T-helper 2 cell treated with Interferon-gamma antibody and Interleukin-4, amounts not matched to agents 5 μg/mL and 100 μg/mL, for 36 hours (primary cell): ENCODE data around the gene CFAP54.

Experiments
- DNase-seq: peaks from one replicate; pipeline ENCODE4 v3.0.0; 2021; ENCODE audit warnings: low spot score
- H3K27ac Mint-ChIP-seq: one replicate; pipeline ENCODE4 v1.8.0; 2021; ENCODE audit warnings: mild to moderate bottlenecking, mixed read lengths
- H3K27me3 Mint-ChIP-seq: one replicate; pipeline ENCODE4 v1.8.0; 2021; ENCODE audit warnings: low read depth, mixed read lengths
- H3K36me3 Mint-ChIP-seq: one replicate; pipeline ENCODE4 v1.8.0; 2021; ENCODE audit warnings: low read depth, mixed read lengths
- H3K4me1 Mint-ChIP-seq: one replicate; pipeline ENCODE4 v1.8.0; 2021; ENCODE audit warnings: low read depth, mixed read lengths
- H3K4me3 Mint-ChIP-seq: one replicate; pipeline ENCODE4 v1.8.0; 2022; ENCODE audit warnings: mild to moderate bottlenecking, moderate library complexity, mixed read lengths
- H3K9me3 Mint-ChIP-seq: one replicate; pipeline ENCODE4 v1.8.0; 2021; ENCODE audit warnings: mixed read lengths

Gene CFAP54

GRCh38 chr12:96806272-96806671 lies 316.9 kb downstream of the CFAP54 start:
- Mint-ChIP-seq H3K4me1 (no peaks in the 10 kb centered on the region), H3K9me3 (peaks cover 5% of the 10 kb centered on the region)

GRCh38 chr12:96807741-96808140 lies 318.4 kb downstream of the CFAP54 start:
- H3K4me1 Mint-ChIP-seq = no peaks in the 10 kb centered on the region

More at GRCh38 chr12:96806272-96806671, 316.9 kb downstream of the CFAP54 start:
- no peaks in the 10 kb centered on the region for H3K36me3 Mint-ChIP-seq
- H3K27me3 Mint-ChIP-seq = no peaks in the 10 kb centered on the region
- H3K4me3 Mint-ChIP-seq = no peak overlapping the region
- DNase-seq = no peak
- H3K27ac Mint-ChIP-seq = no peak overlapping the region

GRCh38 chr12:96808587-96808986 lies 319.2 kb downstream of the CFAP54 start:
- Mint-ChIP-seq H3K36me3 (no peaks in the 10 kb centered on the region), H3K4me1 (no peaks in the 10 kb centered on the region), H3K27ac (no peak overlapping the region), H3K9me3 (peaks cover 5% of the 10 kb centered on the region), H3K27me3 (no peaks in the 10 kb centered on the region), H3K4me3 (no peak overlapping the region)
- DNase-seq = no peak

More at GRCh38 chr12:96807741-96808140, 318.4 kb downstream of the CFAP54 start:
- no peaks in the 10 kb centered on the region for H3K27me3 Mint-ChIP-seq
- no peak for DNase-seq
- peaks cover 5% of the 10 kb centered on the region for H3K9me3 Mint-ChIP-seq
- H3K27ac Mint-ChIP-seq = no peak overlapping the region
- H3K36me3 Mint-ChIP-seq = no peaks in the 10 kb centered on the region
- no peak overlapping the region for H3K4me3 Mint-ChIP-seq

GRCh38 chr12:96809522-96809921 lies 320.1 kb downstream of the CFAP54 start:
- Mint-ChIP-seq H3K4me3 (no peak overlapping the region), H3K9me3 (peaks cover under 1% of the 10 kb centered on the region), H3K27me3 (no peaks in the 10 kb centered on the region), H3K27ac (no peak overlapping the region), H3K4me1 (no peaks in the 10 kb centered on the region), H3K36me3 (no peaks in the 10 kb centered on the region)
- DNase-seq = no peak

- Mint-ChIP-seq H3K4me3 (no peak overlapping the region), H3K4me1 (no peaks in the 10 kb centered on the region), H3K27me3 (no peaks in the 10 kb centered on the region), H3K36me3 (no peaks in the 10 kb centered on the region), H3K27ac (no peak overlapping the region), H3K9me3 (no peaks in the 10 kb centered on the region)
- no peak for DNase-seq
Observed at GRCh38 chr12:96810057-96810456, 320.7 kb downstream of the CFAP54 start.

GRCh38 chr12:96810477-96810876 lies 321.1 kb downstream of the CFAP54 start:
- Mint-ChIP-seq H3K27ac (no peak overlapping the region), H3K9me3 (no peaks in the 10 kb centered on the region), H3K36me3 (no peaks in the 10 kb centered on the region), H3K27me3 (no peaks in the 10 kb centered on the region), H3K4me1 (no peaks in the 10 kb centered on the region), H3K4me3 (no peak overlapping the region)
- no peak for DNase-seq

GRCh38 chr12:96811083-96811482 lies 321.7 kb downstream of the CFAP54 start:
- no peaks in the 10 kb centered on the region for H3K4me1 Mint-ChIP-seq
- no peaks in the 10 kb centered on the region for H3K36me3 Mint-ChIP-seq
- H3K4me3 Mint-ChIP-seq = no peak overlapping the region
- no peaks in the 10 kb centered on the region for H3K9me3 Mint-ChIP-seq
- H3K27ac Mint-ChIP-seq = no peak overlapping the region
- no peaks in the 10 kb centered on the region for H3K27me3 Mint-ChIP-seq
- no peak for DNase-seq

- Mint-ChIP-seq H3K4me1 (no peaks in the 10 kb centered on the region), H3K4me3 (no peak overlapping the region), H3K27me3 (no peaks in the 10 kb centered on the region), H3K36me3 (no peaks in the 10 kb centered on the region), H3K27ac (no peak overlapping the region), H3K9me3 (no peaks in the 10 kb centered on the region)
- no peak for DNase-seq
Observed at GRCh38 chr12:96812153-96812552, 322.8 kb downstream of the CFAP54 start.

GRCh38 chr12:96814200-96814599 lies 324.8 kb downstream of the CFAP54 start:
- Mint-ChIP-seq H3K27me3 (no peaks in the 10 kb centered on the region), H3K4me3 (no peak overlapping the region), H3K36me3 (no peaks in the 10 kb centered on the region), H3K4me1 (no peaks in the 10 kb centered on the region), H3K9me3 (no peaks in the 10 kb centered on the region), H3K27ac (no peak overlapping the region)
- no peak for DNase-seq

GRCh38 chr12:96821592-96821991 lies 332.2 kb downstream of the CFAP54 start:
- Mint-ChIP-seq H3K36me3 (no peaks in the 10 kb centered on the region), H3K4me3 (no peak overlapping the region), H3K27me3 (no peaks in the 10 kb centered on the region), H3K27ac (no peak overlapping the region), H3K9me3 (no peaks in the 10 kb centered on the region), H3K4me1 (no peaks in the 10 kb centered on the region)
- DNase-seq = no peak

GRCh38 chr12:96822641-96823040 lies 333.3 kb downstream of the CFAP54 start:
- Mint-ChIP-seq H3K27ac (no peak overlapping the region), H3K9me3 (no peaks in the 10 kb centered on the region), H3K4me1 (no peaks in the 10 kb centered on the region), H3K4me3 (no peak overlapping the region), H3K36me3 (no peaks in the 10 kb centered on the region), H3K27me3 (no peaks in the 10 kb centered on the region)
- no peak for DNase-seq

GRCh38 chr12:96824074-96824837 lies 334.9 kb downstream of the CFAP54 start:
- Mint-ChIP-seq H3K27me3 (no peaks in the 10 kb centered on the region), H3K36me3 (no peaks in the 10 kb centered on the region), H3K9me3 (no peaks in the 10 kb centered on the region), H3K4me3 (no peak overlapping the region), H3K4me1 (no peaks in the 10 kb centered on the region), H3K27ac (no peak overlapping the region)
- DNase-seq = no peak

- DNase-seq = no peak
- no peaks in the 10 kb centered on the region for H3K4me1 Mint-ChIP-seq
- no peak overlapping the region for H3K27ac Mint-ChIP-seq
- no peaks in the 10 kb centered on the region for H3K36me3 Mint-ChIP-seq
- H3K9me3 Mint-ChIP-seq = no peaks in the 10 kb centered on the region
- H3K27me3 Mint-ChIP-seq = no peaks in the 10 kb centered on the region
- no peak overlapping the region for H3K4me3 Mint-ChIP-seq
Observed at GRCh38 chr12:96824838-96825236, 335.5 kb downstream of the CFAP54 start.

GRCh38 chr12:96828169-96828789 lies 338.9 kb downstream of the CFAP54 start:
- H3K4me1 Mint-ChIP-seq = no peaks in the 10 kb centered on the region
- no peak for DNase-seq
- H3K36me3 Mint-ChIP-seq = no peaks in the 10 kb centered on the region
- no peaks in the 10 kb centered on the region for H3K27me3 Mint-ChIP-seq
- H3K4me3 Mint-ChIP-seq = no peak overlapping the region
- no peaks in the 10 kb centered on the region for H3K9me3 Mint-ChIP-seq
- no peak overlapping the region for H3K27ac Mint-ChIP-seq
